K562 (cell line): ENCODE measurements around the gene FEM1B. TPM values are rescaled to one million over a fixed set of nuclear protein-coding genes. Genes with fewer than 3 reads are reported as not detected.
A peak's percentile ranks its signal among the peaks of the same experiment; 100 is the strongest.

Experiments
- FOXK2 ChIP-seq, 2 experiments: fragments of 450-650 bp; IDR thresholded peaks in 1 of 2; conservative IDR thresholded peaks in 1 of 2; 2 replicates each; pipeline ENCODE4 v1.6.1; 2016; ENCODE audit warnings: low read depth in 2 of 2, mild to moderate bottlenecking in 1 of 2
- HDAC3 ChIP-seq: fragments of 450-650 bp; IDR thresholded peaks from 2 replicates; pipeline ENCODE4 v1.6.1; 2018; ENCODE audit warnings: borderline replicate concordance, mild to moderate bottlenecking, moderate library complexity; ENCODE audit not compliant: partially characterized antibody
- HES1 ChIP-seq: fragments of 450-650 bp; IDR thresholded peaks from 2 replicates; pipeline ENCODE4 v1.6.1; 2016; ENCODE audit warnings: low read depth, mild to moderate bottlenecking, moderate library complexity
- ILF3 ChIP-seq: fragments of 450-650 bp; IDR thresholded peaks from 2 replicates; pipeline ENCODE4 v1.6.1; 2018; ENCODE audit warnings: antibody characterized with exemption, mild to moderate bottlenecking, moderate library complexity, borderline replicate concordance
- ZNF830 ChIP-seq: fragments of 250-450 bp; sonication (Bioruptor Pico); IDR thresholded peaks from 2 replicates; pipeline ENCODE4 v1.5.0; 2021; ENCODE audit warnings: mild to moderate bottlenecking
- polyA plus RNA-seq, 8 experiments: library from polyadenylated mRNA; depleted of rRNA in 4 of 8; stranded (reverse) in 5 of 8; unstranded in 3 of 8; fragments of >200 nt; fragmentation: Nextera tagmentation in 2 of 8; fragmentation: Illumina TruSeq in 1 of 8; extraction: Ambion mirVana in 2 of 8; extraction: Trizol in 1 of 8; gene quantifications; 2 replicates each; pipeline versions ENCODE4 v1.2.1 to v1.2.3, GENCODE V29; 2011 to 2014; ENCODE audit warnings: inconsistent platforms in 1 of 8, missing spikeins in 1 of 8
- total RNA-seq, 7 experiments: library from RNA; depleted of rRNA in 6 of 7; stranded (reverse); fragments of >200 nt in 6 of 7; fragmentation: Illumina TruSeq in 2 of 7; extraction: Trizol in 2 of 7; gene quantifications; 2 replicates each; pipeline versions ENCODE4 v1.2.1 to v1.2.3, GENCODE V29; 2011 to 2021; ENCODE audit warnings: low replicate concordance in 1 of 7
- TF ChIP-seq, protein P1 (sequence below): fragments of 200-600 bp; sonication (generic); IDR thresholded peaks from one replicate; pipeline ENCODE4 v1.6.1; 2012; ENCODE audit warnings: mild to moderate bottlenecking, low read depth, low read length, inconsistent platforms
- TF ChIP-seq, protein P2 (sequence below): fragments of 250-450 bp; sonication (Bioruptor Pico); IDR thresholded peaks from 2 replicates; pipeline ENCODE4 v1.8.0; 2022; ENCODE audit warnings: inconsistent platforms, mild to moderate bottlenecking, moderate library complexity, borderline replicate concordance

FEM1B gene
- total and polyA plus RNA-seq, 9 of the 15 experiments (the other 6 are each of a cell fraction or from before 2014, with no cell fraction given), result 5.9 to 61.6 (median 20.1) TPM

DNA sequence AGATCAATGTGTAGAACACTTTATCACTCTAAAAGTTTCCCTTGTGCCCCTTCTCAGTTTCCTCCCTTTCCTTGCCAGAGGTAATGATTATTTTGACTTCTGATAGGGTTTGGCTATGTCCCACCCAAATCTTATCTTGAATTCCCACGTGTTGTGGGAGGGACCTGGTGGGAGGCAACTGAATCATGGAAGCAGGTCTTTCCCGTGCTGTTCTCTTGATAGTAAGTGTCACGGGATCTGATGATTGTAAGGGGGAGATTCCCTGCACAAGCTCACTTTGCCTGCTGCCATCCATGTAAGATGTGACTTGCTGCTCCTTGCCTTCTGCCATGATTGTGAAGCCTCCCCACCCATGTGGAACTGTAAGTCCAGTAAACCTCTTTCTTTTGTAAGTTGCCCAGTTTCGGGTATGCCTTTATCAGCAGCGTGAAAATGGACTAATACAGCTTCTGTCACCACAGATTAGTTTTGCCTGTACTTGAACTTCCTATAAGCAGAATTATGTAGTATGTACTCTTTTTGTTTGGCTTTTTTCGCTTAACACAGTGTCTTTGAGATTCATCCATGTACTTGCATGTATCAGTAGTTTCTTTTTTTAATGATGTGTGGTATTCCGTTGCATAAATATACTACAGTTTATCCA lies 7.2 kb downstream of the FEM1B start (continued):
- TF ChIP-seq, protein P1, sequence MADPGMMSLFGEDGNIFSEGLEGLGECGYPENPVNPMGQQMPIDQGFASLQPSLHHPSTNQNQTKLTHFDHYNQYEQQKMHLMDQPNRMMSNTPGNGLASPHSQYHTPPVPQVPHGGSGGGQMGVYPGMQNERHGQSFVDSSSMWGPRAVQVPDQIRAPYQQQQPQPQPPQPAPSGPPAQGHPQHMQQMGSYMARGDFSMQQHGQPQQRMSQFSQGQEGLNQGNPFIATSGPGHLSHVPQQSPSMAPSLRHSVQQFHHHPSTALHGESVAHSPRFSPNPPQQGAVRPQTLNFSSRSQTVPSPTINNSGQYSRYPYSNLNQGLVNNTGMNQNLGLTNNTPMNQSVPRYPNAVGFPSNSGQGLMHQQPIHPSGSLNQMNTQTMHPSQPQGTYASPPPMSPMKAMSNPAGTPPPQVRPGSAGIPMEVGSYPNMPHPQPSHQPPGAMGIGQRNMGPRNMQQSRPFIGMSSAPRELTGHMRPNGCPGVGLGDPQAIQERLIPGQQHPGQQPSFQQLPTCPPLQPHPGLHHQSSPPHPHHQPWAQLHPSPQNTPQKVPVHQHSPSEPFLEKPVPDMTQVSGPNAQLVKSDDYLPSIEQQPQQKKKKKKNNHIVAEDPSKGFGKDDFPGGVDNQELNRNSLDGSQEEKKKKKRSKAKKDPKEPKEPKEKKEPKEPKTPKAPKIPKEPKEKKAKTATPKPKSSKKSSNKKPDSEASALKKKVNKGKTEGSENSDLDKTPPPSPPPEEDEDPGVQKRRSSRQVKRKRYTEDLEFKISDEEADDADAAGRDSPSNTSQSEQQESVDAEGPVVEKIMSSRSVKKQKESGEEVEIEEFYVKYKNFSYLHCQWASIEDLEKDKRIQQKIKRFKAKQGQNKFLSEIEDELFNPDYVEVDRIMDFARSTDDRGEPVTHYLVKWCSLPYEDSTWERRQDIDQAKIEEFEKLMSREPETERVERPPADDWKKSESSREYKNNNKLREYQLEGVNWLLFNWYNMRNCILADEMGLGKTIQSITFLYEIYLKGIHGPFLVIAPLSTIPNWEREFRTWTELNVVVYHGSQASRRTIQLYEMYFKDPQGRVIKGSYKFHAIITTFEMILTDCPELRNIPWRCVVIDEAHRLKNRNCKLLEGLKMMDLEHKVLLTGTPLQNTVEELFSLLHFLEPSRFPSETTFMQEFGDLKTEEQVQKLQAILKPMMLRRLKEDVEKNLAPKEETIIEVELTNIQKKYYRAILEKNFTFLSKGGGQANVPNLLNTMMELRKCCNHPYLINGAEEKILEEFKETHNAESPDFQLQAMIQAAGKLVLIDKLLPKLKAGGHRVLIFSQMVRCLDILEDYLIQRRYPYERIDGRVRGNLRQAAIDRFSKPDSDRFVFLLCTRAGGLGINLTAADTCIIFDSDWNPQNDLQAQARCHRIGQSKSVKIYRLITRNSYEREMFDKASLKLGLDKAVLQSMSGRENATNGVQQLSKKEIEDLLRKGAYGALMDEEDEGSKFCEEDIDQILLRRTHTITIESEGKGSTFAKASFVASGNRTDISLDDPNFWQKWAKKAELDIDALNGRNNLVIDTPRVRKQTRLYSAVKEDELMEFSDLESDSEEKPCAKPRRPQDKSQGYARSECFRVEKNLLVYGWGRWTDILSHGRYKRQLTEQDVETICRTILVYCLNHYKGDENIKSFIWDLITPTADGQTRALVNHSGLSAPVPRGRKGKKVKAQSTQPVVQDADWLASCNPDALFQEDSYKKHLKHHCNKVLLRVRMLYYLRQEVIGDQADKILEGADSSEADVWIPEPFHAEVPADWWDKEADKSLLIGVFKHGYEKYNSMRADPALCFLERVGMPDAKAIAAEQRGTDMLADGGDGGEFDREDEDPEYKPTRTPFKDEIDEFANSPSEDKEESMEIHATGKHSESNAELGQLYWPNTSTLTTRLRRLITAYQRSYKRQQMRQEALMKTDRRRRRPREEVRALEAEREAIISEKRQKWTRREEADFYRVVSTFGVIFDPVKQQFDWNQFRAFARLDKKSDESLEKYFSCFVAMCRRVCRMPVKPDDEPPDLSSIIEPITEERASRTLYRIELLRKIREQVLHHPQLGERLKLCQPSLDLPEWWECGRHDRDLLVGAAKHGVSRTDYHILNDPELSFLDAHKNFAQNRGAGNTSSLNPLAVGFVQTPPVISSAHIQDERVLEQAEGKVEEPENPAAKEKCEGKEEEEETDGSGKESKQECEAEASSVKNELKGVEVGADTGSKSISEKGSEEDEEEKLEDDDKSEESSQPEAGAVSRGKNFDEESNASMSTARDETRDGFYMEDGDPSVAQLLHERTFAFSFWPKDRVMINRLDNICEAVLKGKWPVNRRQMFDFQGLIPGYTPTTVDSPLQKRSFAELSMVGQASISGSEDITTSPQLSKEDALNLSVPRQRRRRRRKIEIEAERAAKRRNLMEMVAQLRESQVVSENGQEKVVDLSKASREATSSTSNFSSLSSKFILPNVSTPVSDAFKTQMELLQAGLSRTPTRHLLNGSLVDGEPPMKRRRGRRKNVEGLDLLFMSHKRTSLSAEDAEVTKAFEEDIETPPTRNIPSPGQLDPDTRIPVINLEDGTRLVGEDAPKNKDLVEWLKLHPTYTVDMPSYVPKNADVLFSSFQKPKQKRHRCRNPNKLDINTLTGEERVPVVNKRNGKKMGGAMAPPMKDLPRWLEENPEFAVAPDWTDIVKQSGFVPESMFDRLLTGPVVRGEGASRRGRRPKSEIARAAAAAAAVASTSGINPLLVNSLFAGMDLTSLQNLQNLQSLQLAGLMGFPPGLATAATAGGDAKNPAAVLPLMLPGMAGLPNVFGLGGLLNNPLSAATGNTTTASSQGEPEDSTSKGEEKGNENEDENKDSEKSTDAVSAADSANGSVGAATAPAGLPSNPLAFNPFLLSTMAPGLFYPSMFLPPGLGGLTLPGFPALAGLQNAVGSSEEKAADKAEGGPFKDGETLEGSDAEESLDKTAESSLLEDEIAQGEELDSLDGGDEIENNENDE, result no peak
- TF ChIP-seq HES1 (no peak), HDAC3 (peak; percentile 14), ZNF830 (CRISPR knock-in tag) (no peak), FOXK2 (conservative IDR thresholded peaks at IDR 0.05 in 1 of 2, IDR thresholded peaks at IDR 0.05 in 1 of 2; ENCODE audit: low read depth in 2 of 2) (no peak), ILF3 (no peak)
- TF ChIP-seq, protein P2, sequence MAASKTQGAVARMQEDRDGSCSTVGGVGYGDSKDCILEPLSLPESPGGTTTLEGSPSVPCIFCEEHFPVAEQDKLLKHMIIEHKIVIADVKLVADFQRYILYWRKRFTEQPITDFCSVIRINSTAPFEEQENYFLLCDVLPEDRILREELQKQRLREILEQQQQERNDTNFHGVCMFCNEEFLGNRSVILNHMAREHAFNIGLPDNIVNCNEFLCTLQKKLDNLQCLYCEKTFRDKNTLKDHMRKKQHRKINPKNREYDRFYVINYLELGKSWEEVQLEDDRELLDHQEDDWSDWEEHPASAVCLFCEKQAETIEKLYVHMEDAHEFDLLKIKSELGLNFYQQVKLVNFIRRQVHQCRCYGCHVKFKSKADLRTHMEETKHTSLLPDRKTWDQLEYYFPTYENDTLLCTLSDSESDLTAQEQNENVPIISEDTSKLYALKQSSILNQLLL (CRISPR knock-in tag), result no peak
